ENCODE measurements around the gene CSNK1G2. TPM values are rescaled to one million over a fixed set of nuclear protein-coding genes. Genes with fewer than 3 reads are reported as not detected.

The CSNK1G2 gene
- total RNA-seq, 4 donors from 2014 or later, result 75.0 to 321 (median 140) TPM

DNA sequence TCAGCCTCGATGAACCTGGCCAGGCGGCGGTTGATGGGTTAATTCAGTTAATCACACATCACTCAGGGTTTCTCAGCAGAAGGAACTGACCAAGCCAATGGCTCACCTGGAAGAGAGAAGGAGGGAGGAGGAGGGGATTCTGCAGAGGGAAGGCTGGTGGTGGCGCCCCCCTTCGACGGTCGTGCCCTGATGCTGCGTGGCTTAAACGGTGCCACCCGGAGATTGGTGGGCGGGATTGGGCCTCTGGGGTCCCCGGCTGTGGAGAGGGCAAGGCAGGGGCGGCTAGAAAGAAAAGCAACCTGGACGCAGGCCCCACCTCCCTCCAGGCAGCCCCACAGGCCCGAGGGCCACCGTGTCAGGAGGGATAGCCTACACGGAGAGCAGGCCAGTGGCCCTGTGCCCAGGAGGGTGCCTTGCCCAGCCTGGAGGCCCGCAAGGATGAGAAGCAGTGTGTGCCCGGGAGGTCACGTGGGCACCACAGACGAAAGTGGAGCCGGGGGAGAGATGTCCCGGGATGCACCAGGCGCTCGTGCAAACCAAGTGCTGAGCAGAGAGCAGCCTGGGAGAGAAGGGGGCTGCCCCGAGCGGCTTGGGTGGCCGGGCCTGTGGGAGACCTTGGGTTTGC lies 16.0 kb downstream of the CSNK1G2 start:
- TF ChIP-seq POLR2AphosphoS5 (IDR thresholded peaks at IDR 0.05), result no peak
- TF ChIP-seq POLR2A (IDR thresholded peaks at IDR 0.05), result no peak
- TF ChIP-seq EP300 (IDR thresholded peaks at IDR 0.05; ENCODE audit: low read depth), result no peak
- TF ChIP-seq, protein P1, sequence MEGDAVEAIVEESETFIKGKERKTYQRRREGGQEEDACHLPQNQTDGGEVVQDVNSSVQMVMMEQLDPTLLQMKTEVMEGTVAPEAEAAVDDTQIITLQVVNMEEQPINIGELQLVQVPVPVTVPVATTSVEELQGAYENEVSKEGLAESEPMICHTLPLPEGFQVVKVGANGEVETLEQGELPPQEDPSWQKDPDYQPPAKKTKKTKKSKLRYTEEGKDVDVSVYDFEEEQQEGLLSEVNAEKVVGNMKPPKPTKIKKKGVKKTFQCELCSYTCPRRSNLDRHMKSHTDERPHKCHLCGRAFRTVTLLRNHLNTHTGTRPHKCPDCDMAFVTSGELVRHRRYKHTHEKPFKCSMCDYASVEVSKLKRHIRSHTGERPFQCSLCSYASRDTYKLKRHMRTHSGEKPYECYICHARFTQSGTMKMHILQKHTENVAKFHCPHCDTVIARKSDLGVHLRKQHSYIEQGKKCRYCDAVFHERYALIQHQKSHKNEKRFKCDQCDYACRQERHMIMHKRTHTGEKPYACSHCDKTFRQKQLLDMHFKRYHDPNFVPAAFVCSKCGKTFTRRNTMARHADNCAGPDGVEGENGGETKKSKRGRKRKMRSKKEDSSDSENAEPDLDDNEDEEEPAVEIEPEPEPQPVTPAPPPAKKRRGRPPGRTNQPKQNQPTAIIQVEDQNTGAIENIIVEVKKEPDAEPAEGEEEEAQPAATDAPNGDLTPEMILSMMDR (IDR thresholded peaks at IDR 0.05), result no peak
- 79 to 91% methylated on average over 4 to 28 of the region's 28 CpGs for WGBS, 2 donors (ENCODE audit: low coverage in 1 of 2)
- Histone ChIP-seq H3K27me3 (no peaks in the 10 kb centered on the region), H3K36me3 (no peaks in the 10 kb centered on the region), H3K4me3 (no peak overlapping the region), H3K27ac (peak overlapping the region in 2 of 4 donors; percentile 12 to 57), H3K4me1 (peaks cover 0 to 5% (median 0%) of the 10 kb centered on the region in 4 donors), H3K9me3 (no peaks in the 10 kb centered on the region)
- intact Hi-C loops (cut with DNase I; ENCODE audit: low total_unique reads), result no loop called here
- in situ Hi-C loops (cut with MboI; ENCODE audit: low pct_ligation_motif_present in 1 of 4, low pct_unique_long_range_greater_than_20kb in 1 of 4, low sequenced_read_pairs in 3 of 4), result no loop called here
- peak; percentile 31 for DNase-seq

DNA sequence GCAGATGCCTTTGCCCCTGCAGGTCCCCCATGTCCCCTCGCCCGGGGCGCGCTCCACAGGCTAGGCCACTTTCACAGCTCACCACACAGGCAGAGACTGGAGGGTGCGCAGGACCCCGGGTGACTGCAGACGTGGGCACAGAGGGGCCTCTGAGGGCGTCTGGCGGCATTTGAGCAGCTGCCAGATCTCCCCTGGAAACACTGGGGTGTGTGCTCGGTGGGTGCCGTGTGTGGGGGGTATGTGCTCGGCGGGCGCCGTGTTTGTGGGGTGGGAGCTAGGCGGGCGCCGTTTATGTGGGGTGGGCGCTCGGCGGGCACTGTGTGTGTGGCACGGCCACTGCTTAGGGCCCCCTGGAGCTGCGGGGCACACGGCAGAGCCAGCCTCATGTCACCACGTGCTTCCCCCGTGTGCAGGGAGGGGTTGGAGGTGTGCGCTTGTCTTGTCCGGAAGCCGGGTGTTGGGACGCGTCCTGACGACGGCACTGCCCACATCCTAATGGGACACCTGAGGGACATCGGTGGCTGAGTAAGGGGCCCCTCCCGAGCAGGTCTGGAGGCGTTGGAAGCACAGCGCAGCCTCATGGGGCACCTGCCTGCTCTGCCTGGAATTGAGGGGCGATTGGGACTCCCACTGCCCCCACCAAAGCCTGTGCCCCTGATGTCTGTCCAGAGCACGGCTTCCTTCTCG lies 16.7 kb downstream of the CSNK1G2 start:
- WGBS, 2 donors (ENCODE audit: low coverage in 1 of 2), result 80% methylated on average over 27 of the region's 40 CpGs; no CpG with 5 or more reads in 1 of the 2 donors
- Histone ChIP-seq H3K36me3 (no peaks in the 10 kb centered on the region), H3K27ac (peak overlapping the region in 2 of 4 donors; percentile 18 to 57), H3K4me3 (no peak overlapping the region), H3K27me3 (no peaks in the 10 kb centered on the region), H3K9me3 (no peaks in the 10 kb centered on the region), H3K4me1 (peaks cover 0 to 5% (median 0%) of the 10 kb centered on the region in 4 donors)
- no peak for DNase-seq
- in situ Hi-C loops (cut with MboI; ENCODE audit: low pct_ligation_motif_present in 1 of 4, low pct_unique_long_range_greater_than_20kb in 1 of 4, low sequenced_read_pairs in 3 of 4) (no loop called here), intact Hi-C loops (cut with DNase I; ENCODE audit: low total_unique reads) (no loop called here)
- no peak for TF ChIP-seq EP300 (IDR thresholded peaks at IDR 0.05; ENCODE audit: low read depth)
- TF ChIP-seq, protein P1 (IDR thresholded peaks at IDR 0.05), result no peak

DNA sequence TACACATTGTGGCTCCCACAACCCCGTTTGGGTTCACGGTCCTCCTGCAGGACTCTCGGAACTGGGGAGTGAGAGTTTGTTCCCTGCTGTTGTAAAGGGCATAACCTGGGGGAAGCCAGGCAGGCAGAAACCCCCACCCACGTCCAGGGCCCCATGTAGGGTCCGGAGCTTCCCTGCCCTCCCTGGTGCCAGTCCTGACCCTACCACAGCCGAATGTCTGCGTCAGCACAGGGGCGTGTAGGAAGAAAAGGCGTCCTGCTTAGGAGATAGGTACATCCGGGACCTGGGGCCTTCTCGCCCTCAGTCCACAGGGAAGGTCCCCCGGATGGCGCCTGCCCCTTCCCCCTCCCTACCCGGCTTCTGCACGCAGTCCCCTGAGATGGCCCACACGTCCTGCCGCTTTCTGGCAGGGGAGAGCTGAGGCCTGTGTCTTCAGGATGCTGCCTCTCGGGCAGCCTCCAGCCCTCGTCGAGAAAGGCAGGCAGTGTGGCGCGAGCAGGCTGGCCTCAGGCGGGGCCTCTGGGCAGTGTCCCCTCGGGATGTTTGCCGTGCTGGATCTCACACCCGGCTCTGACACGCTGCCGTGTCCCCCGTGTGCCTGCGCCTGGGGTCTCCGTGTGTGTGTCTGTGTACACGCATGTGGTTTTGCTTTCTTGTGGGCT lies 19.1 kb downstream of the CSNK1G2 start:
- Histone ChIP-seq H3K4me3 (no peak overlapping the region), H3K27me3 (no peaks in the 10 kb centered on the region), H3K9me3 (no peaks in the 10 kb centered on the region), H3K4me1 (peaks cover 0 to 5% (median 0%) of the 10 kb centered on the region in 4 donors), H3K27ac (no peak overlapping the region), H3K36me3 (no peaks in the 10 kb centered on the region)
- intact Hi-C loops (cut with DNase I; ENCODE audit: low total_unique reads), result no loop called here
- in situ Hi-C loops (cut with MboI; ENCODE audit: low pct_ligation_motif_present in 1 of 4, low pct_unique_long_range_greater_than_20kb in 1 of 4, low sequenced_read_pairs in 3 of 4), result no loop called here
- no peak for DNase-seq
- no peak for TF ChIP-seq POLR2AphosphoS5 (IDR thresholded peaks at IDR 0.05)
- TF ChIP-seq, protein P1 (IDR thresholded peaks at IDR 0.05), result no peak
- 94% methylated on average over 30 of the region's 32 CpGs; no CpG with 5 or more reads in 1 of the 2 donors for WGBS, 2 donors (ENCODE audit: low coverage in 1 of 2)
